ENCODE data around the gene EIF4B. TPM values are rescaled to one million over a fixed set of nuclear protein-coding genes. Genes with fewer than 3 reads are reported as not detected.

EIF4B gene
- total and polyA plus RNA-seq, 9 donors: 316 to 1,452 (median 882) TPM

GRCh38 chr12:53090554-53090953, 84.3 kb downstream of the EIF4B start:
- intact Hi-C loops (cut with DNase I): no loop called here
- no peak overlapping the region for H3K27ac ChIP-seq
- DNase-seq: no peak
- 59 to 73% (median 70%) methylated on average over 2 of the region's 2 CpGs for WGBS, 3 donors
- no peaks in the 10 kb centered on the region for H3K36me3 ChIP-seq
- no peaks in the 10 kb centered on the region for H3K27me3 ChIP-seq
- no peak overlapping the region for H3K4me3 ChIP-seq
- no peaks in the 10 kb centered on the region for H3K9me3 ChIP-seq
- TF ChIP-seq, protein P1, sequence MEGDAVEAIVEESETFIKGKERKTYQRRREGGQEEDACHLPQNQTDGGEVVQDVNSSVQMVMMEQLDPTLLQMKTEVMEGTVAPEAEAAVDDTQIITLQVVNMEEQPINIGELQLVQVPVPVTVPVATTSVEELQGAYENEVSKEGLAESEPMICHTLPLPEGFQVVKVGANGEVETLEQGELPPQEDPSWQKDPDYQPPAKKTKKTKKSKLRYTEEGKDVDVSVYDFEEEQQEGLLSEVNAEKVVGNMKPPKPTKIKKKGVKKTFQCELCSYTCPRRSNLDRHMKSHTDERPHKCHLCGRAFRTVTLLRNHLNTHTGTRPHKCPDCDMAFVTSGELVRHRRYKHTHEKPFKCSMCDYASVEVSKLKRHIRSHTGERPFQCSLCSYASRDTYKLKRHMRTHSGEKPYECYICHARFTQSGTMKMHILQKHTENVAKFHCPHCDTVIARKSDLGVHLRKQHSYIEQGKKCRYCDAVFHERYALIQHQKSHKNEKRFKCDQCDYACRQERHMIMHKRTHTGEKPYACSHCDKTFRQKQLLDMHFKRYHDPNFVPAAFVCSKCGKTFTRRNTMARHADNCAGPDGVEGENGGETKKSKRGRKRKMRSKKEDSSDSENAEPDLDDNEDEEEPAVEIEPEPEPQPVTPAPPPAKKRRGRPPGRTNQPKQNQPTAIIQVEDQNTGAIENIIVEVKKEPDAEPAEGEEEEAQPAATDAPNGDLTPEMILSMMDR (IDR thresholded peaks at IDR 0.05): no peak
- H3K4me1 ChIP-seq (ENCODE audit: insufficient read depth): peaks cover 2% of the 10 kb centered on the region

GRCh38 chr12:53091756-53092155, 85.5 kb downstream of the EIF4B start:
- WGBS, 3 donors: 70 to 78% (median 75%) methylated on average over 6 of the region's 6 CpGs
- Histone ChIP-seq H3K4me3 (no peak overlapping the region), H3K27ac (no peak overlapping the region), H3K9me3 (no peaks in the 10 kb centered on the region), H3K27me3 (no peaks in the 10 kb centered on the region), H3K4me1 (ENCODE audit: insufficient read depth) (peaks cover 8% of the 10 kb centered on the region), H3K36me3 (no peaks in the 10 kb centered on the region)
- peak in 1 of 5 donors; percentile 7 for DNase-seq
- TF ChIP-seq, protein P1 (IDR thresholded peaks at IDR 0.05): no peak
- TF ChIP-seq POLR2A (IDR thresholded peaks at IDR 0.05) (no peak), EP300 (IDR thresholded peaks at IDR 0.05) (no peak)
- intact Hi-C loops (cut with DNase I): no loop called here

Small RNA genes lying within 50 kb of the gene (microRNA-seq; reads per million reads assigned to microRNA genes)
- gene MIR6757: 0 to 0.16 (median 0) reads per million in 3 donors

Small RNA genes lying within 50 kb of the gene (small RNA-seq; reads per million reads assigned to genes)
- not detected for gene MIR6757

Other genes with a start within 250 kb of the EIF4B start
- not detected for gene KRT76, start 229.1 kb upstream of the EIF4B start, total RNA-seq
- gene KRT76, start 229.1 kb upstream of the EIF4B start, polyA plus RNA-seq: not detected
- gene KRT3, start 210.3 kb upstream of the EIF4B start, total RNA-seq: not detected
- gene KRT3, start 210.3 kb upstream of the EIF4B start, polyA plus RNA-seq: not detected
- gene KRT4, start 192.3 kb upstream of the EIF4B start, total RNA-seq: under 1 TPM in 2 of 7 donors, not detected in 5; 0.17 to 0.34 TPM
- not detected for gene KRT4, start 192.3 kb upstream of the EIF4B start, polyA plus RNA-seq
- not detected for gene KRT79, start 172.1 kb upstream of the EIF4B start, total RNA-seq
- not detected for gene KRT79, start 172.1 kb upstream of the EIF4B start, polyA plus RNA-seq
- under 1 TPM in 1 of 7 donors, not detected in 6; 0.46 TPM for gene KRT78, start 157.5 kb upstream of the EIF4B start, total RNA-seq
- not detected for gene KRT78, start 157.5 kb upstream of the EIF4B start, polyA plus RNA-seq
- 100 to 1,000 TPM in 1 of 7 donors, 10 to 100 TPM in 4, 1 to 10 TPM in 2; 2.7 to 663 (median 47.2) TPM for gene KRT8, start 101.4 kb upstream of the EIF4B start, total RNA-seq
- 10 to 100 TPM; 16.7 to 43.7 TPM for gene KRT8, start 101.4 kb upstream of the EIF4B start, polyA plus RNA-seq
- gene KRT18, start 57.3 kb upstream of the EIF4B start, total RNA-seq: 1,000 to 10,000 TPM in 1 of 7 donors, 10 to 100 TPM in 4, 1 to 10 TPM in 2; 4.4 to 1,005 (median 64.8) TPM
- gene KRT18, start 57.3 kb upstream of the EIF4B start, polyA plus RNA-seq: 10 to 100 TPM; 17.8 to 38.9 TPM
- 100 to 1,000 TPM in 6 of 7 donors, 10 to 100 TPM in 1; 88.7 to 255 (median 190) TPM for gene TNS2, start 43.6 kb downstream of the EIF4B start, total RNA-seq
- 100 to 1,000 TPM in 1 of 2 donors, 10 to 100 TPM in 1; 66.8 to 161 TPM for gene TNS2, start 43.6 kb downstream of the EIF4B start, polyA plus RNA-seq
- gene SPRYD3, start 72.9 kb downstream of the EIF4B start, total RNA-seq: 10 to 100 TPM; 28.5 to 88.1 (median 79.9) TPM
- 10 to 100 TPM; 36.9 to 39.9 TPM for gene SPRYD3, start 72.9 kb downstream of the EIF4B start, polyA plus RNA-seq
- 100 to 1,000 TPM in 6 of 7 donors, 10 to 100 TPM in 1; 81.3 to 685 (median 224) TPM for gene IGFBP6, start 91.2 kb downstream of the EIF4B start, total RNA-seq
- 100 to 1,000 TPM in 1 of 2 donors, 10 to 100 TPM in 1; 78.9 to 112 TPM for gene IGFBP6, start 91.2 kb downstream of the EIF4B start, polyA plus RNA-seq
- under 1 TPM in 3 of 7 donors, not detected in 4; 0.17 to 0.72 (median 0.53) TPM for gene SOAT2, start 97.0 kb downstream of the EIF4B start, total RNA-seq
- under 1 TPM; 0.07 to 0.28 TPM for gene SOAT2, start 97.0 kb downstream of the EIF4B start, polyA plus RNA-seq
- 10 to 100 TPM in 6 of 7 donors, 1 to 10 TPM in 1; 9.7 to 56.9 (median 46.4) TPM for gene ZNF740, start 174.3 kb downstream of the EIF4B start, total RNA-seq
- 10 to 100 TPM; 14.6 to 23.6 TPM for gene ZNF740, start 174.3 kb downstream of the EIF4B start, polyA plus RNA-seq
- 10 to 100 TPM; 24.4 to 36.0 (median 28.0) TPM for gene CSAD, start 174.5 kb downstream of the EIF4B start, total RNA-seq
- 10 to 100 TPM; 19.8 to 29.5 TPM for gene CSAD, start 174.5 kb downstream of the EIF4B start, polyA plus RNA-seq
- 1 to 10 TPM in 6 of 7 donors, under 1 TPM in 1; 0.96 to 2.9 (median 1.7) TPM for gene ITGB7, start 200.8 kb downstream of the EIF4B start, total RNA-seq
- 1 to 10 TPM in 1 of 2 donors, under 1 TPM in 1; 0.45 to 3.1 TPM for gene ITGB7, start 200.8 kb downstream of the EIF4B start, polyA plus RNA-seq
- gene RARG, start 225.8 kb downstream of the EIF4B start, total RNA-seq: 10 to 100 TPM in 6 of 7 donors, 1 to 10 TPM in 1; 8.7 to 37.0 (median 31.7) TPM
- 10 to 100 TPM; 18.8 to 22.0 TPM for gene RARG, start 225.8 kb downstream of the EIF4B start, polyA plus RNA-seq